ENCODE data around the gene PON1.

GRCh38 chr7:95323410-95324129 is 762 bp downstream of the PON1 start:
- TF ChIP-seq ZNF70 (CRISPR knock-in tag; IDR thresholded peaks at IDR 0.05) (no peak), PATZ1 (CRISPR knock-in tag; IDR thresholded peaks at IDR 0.05; ENCODE audit: borderline replicate concordance) (no peak), ZFP30 (CRISPR knock-in tag; IDR thresholded peaks at IDR 0.05) (no peak), ZFP3 (CRISPR knock-in tag; IDR thresholded peaks at IDR 0.05) (no peak), TCF4 (CRISPR knock-in tag; IDR thresholded peaks at IDR 0.05; ENCODE audit: borderline replicate concordance) (no peak), RARB (CRISPR knock-in tag; IDR thresholded peaks at IDR 0.05) (no peak), ZNF565 (CRISPR knock-in tag; conservative IDR thresholded peaks at IDR 0.05; ENCODE audit: low read depth) (no peak), BACH2 (CRISPR knock-in tag; IDR thresholded peaks at IDR 0.05; ENCODE audit: borderline replicate concordance) (no peak)
- TF ChIP-seq, protein P1, sequence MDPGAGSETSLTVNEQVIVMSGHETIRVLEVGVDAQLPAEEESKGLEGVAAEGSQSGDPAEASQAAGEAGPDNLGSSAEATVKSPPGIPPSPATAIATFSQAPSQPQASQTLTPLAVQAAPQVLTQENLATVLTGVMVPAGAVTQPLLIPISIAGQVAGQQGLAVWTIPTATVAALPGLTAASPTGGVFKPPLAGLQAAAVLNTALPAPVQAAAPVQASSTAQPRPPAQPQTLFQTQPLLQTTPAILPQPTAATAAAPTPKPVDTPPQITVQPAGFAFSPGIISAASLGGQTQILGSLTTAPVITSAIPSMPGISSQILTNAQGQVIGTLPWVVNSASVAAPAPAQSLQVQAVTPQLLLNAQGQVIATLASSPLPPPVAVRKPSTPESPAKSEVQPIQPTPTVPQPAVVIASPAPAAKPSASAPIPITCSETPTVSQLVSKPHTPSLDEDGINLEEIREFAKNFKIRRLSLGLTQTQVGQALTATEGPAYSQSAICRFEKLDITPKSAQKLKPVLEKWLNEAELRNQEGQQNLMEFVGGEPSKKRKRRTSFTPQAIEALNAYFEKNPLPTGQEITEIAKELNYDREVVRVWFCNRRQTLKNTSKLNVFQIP (CRISPR knock-in tag; IDR thresholded peaks at IDR 0.05; ENCODE audit: borderline replicate concordance, low read depth): no peak

Measured in SK-N-SH treated with all-trans-retinoic acid at 6 μM for 48 hours (cell line).